GM21717 (cell line): ENCODE data around the gene SHTN1.

Experiments used
- ATAC-seq: cut with Tn5 transposase; IDR thresholded peaks from one replicate; pipeline ENCODE4 v1.9.1; 2021; ENCODE audit warnings: mild to moderate bottlenecking, moderate library complexity; ENCODE audit not compliant: unreplicated experiment

SHTN1 gene, protein sequence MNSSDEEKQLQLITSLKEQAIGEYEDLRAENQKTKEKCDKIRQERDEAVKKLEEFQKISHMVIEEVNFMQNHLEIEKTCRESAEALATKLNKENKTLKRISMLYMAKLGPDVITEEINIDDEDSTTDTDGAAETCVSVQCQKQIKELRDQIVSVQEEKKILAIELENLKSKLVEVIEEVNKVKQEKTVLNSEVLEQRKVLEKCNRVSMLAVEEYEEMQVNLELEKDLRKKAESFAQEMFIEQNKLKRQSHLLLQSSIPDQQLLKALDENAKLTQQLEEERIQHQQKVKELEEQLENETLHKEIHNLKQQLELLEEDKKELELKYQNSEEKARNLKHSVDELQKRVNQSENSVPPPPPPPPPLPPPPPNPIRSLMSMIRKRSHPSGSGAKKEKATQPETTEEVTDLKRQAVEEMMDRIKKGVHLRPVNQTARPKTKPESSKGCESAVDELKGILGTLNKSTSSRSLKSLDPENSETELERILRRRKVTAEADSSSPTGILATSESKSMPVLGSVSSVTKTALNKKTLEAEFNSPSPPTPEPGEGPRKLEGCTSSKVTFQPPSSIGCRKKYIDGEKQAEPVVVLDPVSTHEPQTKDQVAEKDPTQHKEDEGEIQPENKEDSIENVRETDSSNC

GRCh38 chr10:117005026-117005526 lies at the start of gene SHTN1:
TSS of gene SHTN1 (minus strand) at chr10:117005187. CDS start at chr10:117005079, 108 bp downstream.
- peak; percentile 59 for ATAC-seq

DNA sequence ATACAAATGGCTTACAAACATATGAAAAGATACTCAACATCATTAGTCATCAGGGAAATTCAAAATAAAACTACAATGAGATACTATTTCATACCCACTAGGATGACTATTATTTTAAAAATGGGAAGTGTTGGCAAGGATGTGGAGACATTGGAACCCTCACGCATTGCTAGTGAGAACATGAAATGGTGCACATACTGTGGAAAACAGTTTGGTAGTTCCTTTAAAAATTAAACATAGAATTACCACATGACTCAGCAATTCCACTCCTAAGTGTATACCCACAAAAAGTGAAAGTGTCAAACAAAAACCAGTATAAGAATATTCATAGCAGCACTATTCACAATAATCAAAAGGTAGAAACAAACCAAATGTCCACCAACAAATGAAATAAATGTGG lies 48.5 kb upstream of the SHTN1 start:
- ATAC-seq: no peak

DNA sequence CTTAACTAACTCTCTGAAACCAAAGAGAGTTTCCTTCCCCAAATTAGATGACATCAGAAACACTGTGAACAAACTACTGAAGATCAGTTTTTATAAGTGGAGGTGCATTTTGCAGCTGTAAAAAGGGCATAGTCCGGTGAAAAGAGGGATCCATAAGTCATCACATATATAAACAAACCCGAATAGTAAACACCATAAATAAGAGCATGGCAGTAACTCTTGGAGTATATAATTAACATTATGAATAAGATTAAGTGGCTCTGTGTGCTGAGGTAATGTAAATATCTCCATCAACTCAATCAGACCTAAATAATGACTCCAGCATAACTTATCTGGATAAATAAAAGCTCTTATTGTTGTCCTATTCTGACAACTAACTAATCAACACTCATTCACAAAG lies 43.0 kb upstream of the SHTN1 start:
- ATAC-seq: no peak

DNA sequence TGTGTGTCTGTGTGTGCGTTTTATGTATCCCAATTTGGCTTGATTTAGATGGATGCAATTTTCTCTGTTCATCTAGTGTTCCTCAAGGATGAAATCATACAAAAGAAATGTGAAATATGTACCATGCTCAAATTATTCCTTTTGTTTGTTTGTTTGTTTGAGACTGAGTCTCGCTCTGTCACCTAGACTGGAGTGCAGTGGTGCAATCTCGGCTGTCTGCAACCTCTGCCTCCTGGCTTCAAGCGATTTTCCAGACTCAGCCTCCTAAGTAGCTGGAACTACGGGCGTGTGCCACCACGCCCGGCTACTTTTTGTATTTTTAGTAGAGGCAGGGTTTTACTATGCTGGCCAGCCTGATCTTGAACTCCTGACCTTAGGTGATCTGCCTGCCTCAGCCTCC lies 11.3 kb upstream of the SHTN1 start:
- ATAC-seq: no peak

GRCh38 chr10:117014835-117015234 lies 9.8 kb upstream of the SHTN1 start:
- no peak for ATAC-seq

DNA sequence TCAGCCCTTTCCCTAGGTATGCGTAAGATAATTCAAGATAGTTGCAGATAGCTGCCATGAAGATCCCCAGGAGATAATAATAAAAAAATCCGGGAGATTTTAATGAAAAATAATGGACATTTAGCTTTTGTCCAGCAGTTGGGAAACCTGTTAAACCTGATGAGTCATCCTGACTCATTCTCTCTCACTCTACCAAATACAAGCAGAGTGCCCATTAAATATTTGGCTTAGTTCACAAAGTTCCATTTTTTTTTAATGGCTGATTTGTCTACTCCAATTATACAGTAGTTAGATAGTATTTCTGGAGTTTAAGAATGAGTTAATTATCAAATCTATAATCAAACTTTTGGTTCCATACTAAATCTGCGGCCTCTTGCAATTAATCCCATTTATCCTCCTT lies 2.1 kb upstream of the SHTN1 start:
- ATAC-seq: no peak

DNA sequence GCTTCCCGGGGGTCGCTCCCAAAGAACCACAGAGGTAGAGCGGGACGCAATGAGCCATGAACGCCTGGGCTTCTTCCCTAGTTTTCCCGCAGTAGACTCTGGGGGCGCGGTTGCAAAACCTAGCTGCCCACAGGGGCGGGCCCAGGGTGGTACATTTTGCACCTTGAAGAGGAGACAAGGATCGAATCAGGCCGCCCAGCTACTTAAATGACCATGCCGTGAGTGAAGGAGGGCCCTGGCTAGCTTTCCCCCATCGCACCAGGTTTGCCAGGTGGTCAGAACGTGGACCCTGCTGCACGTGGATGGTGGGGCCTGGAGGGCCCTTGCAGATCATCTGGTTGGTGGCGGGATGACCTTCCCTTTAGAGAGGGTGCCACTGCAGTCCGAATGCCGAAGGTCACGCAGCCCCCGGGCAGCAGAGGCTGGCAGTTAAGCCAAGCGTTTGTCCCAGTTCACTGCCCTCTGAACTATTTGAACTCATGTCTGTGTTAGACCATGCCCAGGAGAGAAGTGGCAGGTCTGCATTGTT lies 604 bp upstream of the SHTN1 start:
- ATAC-seq: no peak

DNA sequence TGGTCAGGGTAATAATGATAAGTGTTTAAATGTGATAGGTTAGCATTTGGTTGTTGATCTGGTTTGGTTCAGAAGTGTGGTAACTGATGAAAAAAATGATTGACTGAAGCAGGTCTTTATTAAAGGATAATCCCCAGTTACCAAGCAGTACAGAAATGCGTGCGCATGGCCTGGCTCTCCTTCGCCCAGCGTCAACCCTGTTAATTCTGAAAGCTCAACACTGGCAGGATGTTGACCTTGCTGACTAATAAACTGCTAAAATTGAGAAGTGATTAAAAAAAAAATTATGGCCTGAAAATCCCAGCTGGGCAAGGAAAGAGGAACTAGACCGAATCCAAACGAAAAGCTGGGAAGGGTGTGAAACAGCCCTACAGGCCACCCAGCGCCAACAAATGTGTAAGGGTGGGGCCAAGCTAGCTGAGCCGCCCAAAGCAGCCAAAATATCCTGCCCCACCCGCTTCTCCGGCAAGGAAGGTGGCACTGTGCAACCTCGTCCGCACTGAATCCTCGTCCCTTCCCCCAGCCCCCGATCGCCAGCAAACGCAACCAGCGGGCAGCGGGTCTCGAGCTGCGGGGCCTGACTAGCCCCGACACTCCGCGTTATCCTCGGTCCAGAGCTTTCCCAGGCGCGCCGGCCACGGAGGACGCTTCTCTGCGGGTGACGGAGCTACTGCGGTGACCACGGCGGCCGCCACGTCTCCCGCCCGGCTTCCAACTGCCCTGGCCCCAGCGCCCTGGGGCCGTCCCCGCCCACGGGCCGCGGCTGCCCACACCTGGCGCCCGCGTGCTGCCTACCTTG lies 561 bp downstream of the SHTN1 start:
- ATAC-seq: peak; percentile 63

DNA sequence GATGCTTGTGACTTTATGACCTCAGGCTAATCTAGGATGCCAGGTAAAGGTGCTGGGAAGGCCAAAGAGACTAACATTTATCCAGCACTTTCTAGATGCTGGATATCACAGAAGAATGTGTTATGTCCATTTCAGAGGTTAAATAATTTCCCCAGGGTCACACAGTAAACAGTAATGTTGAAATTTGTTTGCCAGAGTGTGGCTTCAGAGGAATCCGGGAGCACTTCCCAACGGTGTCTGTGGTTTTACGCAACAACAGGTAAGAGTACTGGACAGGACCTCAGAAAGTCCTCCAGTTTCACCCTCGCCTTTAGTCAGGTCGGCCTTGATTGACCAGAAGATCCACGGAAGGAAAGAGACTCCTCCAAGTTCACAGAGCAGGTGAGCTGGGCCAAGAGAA lies 1.7 kb downstream of the SHTN1 start:
- ATAC-seq: no peak

DNA sequence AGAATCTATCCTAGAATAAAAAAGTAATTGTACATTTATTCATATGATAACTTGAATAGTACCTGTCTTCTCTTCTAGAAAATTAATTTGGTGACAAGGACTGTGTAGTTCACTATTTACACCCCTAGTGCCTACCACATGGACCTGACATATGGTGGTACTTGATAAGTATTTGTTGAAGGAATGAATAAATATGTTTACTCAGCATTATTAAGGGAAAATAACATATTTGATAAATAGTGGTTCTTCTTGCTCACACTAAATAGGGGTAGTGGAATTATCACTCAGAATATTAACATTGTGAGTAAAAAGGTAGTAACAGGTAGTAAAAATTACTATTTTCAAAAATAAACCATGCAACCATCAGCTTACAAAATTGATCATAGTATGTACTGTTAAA lies 2.8 kb downstream of the SHTN1 start:
- ATAC-seq: no peak

- ATAC-seq: no peak
Observed at GRCh38 chr10:117001144-117001543, 3.8 kb downstream of the SHTN1 start.

GRCh38 chr10:117000580-117000979 lies 4.4 kb downstream of the SHTN1 start:
- ATAC-seq: no peak

- ATAC-seq: no peak
Observed at GRCh38 chr10:116998172-116998571, 6.8 kb downstream of the SHTN1 start.

- ATAC-seq: no peak
Observed at GRCh38 chr10:116997015-116997414, 8.0 kb downstream of the SHTN1 start.

DNA sequence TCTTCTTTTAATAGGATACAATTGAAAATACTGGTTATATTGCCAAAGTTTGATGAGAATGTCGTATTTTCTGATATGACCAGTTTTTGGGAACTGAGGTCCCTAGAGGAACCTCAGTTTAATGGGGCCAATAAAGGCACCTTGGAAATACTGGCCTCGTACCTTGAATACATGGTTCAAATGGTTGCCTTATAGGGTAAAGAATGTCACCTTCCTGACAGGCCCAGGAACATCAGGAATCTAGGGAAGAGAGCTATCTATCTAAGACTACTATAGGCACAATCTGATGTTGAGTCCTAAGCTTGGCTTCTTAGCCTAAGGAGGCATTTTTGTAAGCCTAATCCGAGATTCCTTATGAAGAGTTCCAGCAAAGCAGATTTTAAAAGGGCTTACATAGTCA lies 9.3 kb downstream of the SHTN1 start:
- ATAC-seq: no peak

GRCh38 chr10:116994113-116994890 lies 10.7 kb downstream of the SHTN1 start:
- ATAC-seq: no peak

GRCh38 chr10:116993610-116994009 lies 11.4 kb downstream of the SHTN1 start:
- no peak for ATAC-seq

DNA sequence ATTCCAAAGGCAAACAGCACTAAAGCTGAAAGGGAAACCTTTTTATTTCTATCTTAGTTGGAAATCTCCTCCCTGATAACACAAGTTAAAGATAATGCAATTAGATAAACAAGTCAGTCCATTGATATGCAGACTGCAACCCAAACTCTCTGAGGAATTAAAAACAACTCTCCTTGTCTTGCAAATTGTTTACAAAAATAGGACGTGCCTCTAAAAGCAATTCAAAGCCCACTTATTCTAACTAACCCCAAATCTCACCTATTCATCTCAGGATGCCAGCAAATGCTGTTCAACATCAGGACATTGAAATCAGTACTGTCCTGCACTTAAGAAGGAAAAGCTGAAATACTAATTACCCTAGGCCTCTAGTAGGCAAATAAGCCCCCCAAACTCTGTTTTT lies 12.8 kb downstream of the SHTN1 start:
- ATAC-seq: no peak

DNA sequence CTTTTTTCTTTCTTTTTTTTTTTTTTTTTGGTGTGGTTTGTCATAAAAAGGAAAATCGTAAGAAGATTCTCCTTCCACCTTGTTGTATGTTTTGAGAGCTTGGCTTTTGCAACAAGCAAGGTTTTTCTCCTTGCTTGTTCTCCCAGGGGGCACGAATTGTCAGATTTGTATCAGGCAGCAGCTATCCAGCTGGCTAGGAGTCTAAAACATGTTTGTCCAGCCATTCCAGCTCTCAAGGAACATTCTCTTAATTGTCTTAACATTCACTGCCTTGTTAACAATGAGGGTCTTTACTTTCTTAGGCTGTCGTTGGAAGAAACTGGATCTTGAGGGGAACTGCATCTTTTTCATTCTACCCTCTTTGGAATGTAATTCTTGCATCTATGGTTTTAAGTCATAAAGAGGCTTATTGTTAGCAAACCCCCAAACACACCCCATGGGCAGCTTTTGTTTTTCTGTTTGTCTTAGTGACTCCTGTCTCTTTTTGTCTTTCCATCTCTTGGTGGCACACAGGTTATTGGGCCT lies 14.6 kb downstream of the SHTN1 start:
- ATAC-seq: no peak

- ATAC-seq: no peak
Observed at GRCh38 chr10:116989439-116989838, 15.5 kb downstream of the SHTN1 start.
